WTC11 (cell line): ENCODE measurements around the gene MVP.

Experiments
- CREM ChIP-seq: sonication (generic); formaldehyde crosslinking; IDR thresholded peaks from 2 replicates; pipeline ENCODE4 v1.8.1; 2022; ENCODE audit warnings: mild to moderate bottlenecking, missing genetic modification reagents, moderate library complexity
- ETV6 ChIP-seq: sonication (generic); formaldehyde crosslinking; IDR thresholded peaks from 2 replicates; pipeline ENCODE4 v1.8.1; 2022; ENCODE audit warnings: mild to moderate bottlenecking, missing genetic modification reagents
- JUN ChIP-seq: sonication (generic); formaldehyde crosslinking; IDR thresholded peaks from 2 replicates; pipeline ENCODE4 v1.8.0; 2023; ENCODE audit warnings: mild to moderate bottlenecking, missing genetic modification reagents
- NR3C1 ChIP-seq: sonication (generic); formaldehyde crosslinking; conservative IDR thresholded peaks from 2 replicates; pipeline ENCODE4 v1.8.1; 2023; ENCODE audit warnings: low read depth, mild to moderate bottlenecking, missing genetic modification reagents
- OVOL2 ChIP-seq: fragments of 250-450 bp; sonication (Bioruptor Pico); IDR thresholded peaks from 2 replicates; pipeline ENCODE4 v1.9.0; 2021; ENCODE audit warnings: mild to moderate bottlenecking, borderline replicate concordance
- PRRX2 ChIP-seq: fragments of 250-450 bp; sonication (Bioruptor Pico); IDR thresholded peaks from 2 replicates; pipeline ENCODE4 v1.8.0; 2021; ENCODE audit warnings: mild to moderate bottlenecking
- TEAD4 ChIP-seq: sonication (generic); formaldehyde crosslinking; IDR thresholded peaks from 2 replicates; pipeline ENCODE4 v1.8.0; 2022; ENCODE audit warnings: mild to moderate bottlenecking, missing genetic modification reagents
- ZBTB21 ChIP-seq: sonication (generic); formaldehyde crosslinking; IDR thresholded peaks from 2 replicates; pipeline ENCODE4 v1.8.1; 2023; ENCODE audit warnings: mild to moderate bottlenecking, missing genetic modification reagents, borderline replicate concordance
- TF ChIP-seq, protein P1 (sequence below): sonication (generic); formaldehyde crosslinking; IDR thresholded peaks from 2 replicates; pipeline ENCODE4 v1.8.0; 2022; ENCODE audit warnings: mild to moderate bottlenecking, missing genetic modification reagents
- TF ChIP-seq, protein P2 (sequence below): fragments of 200-600 bp; IDR thresholded peaks from 2 replicates; pipeline ENCODE4 v1.8.0; 2022; ENCODE audit warnings: antibody characterized with exemption
- TF ChIP-seq, protein P3 (sequence below): sonication (generic); formaldehyde crosslinking; conservative IDR thresholded peaks from 2 replicates; pipeline ENCODE4 v1.8.1; 2022; ENCODE audit warnings: mild to moderate bottlenecking, missing genetic modification reagents

DNA sequence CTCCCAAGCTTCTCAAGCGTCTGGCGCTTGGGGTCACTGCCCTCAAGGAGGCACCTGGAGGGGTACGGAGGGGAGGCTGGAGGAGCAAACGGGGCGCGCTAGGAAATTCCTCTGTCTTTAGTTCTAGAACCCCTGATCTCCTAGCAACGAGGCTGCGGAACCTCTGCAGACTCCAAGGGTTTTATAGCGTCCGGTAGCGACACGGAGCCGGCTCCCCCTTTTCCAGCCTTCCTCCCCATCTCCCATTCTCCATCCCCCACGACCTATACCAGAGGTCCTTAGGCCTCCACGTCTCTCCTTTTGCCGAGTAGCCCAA, 43.4 kb downstream of the MVP start:
- TF ChIP-seq, protein P1, sequence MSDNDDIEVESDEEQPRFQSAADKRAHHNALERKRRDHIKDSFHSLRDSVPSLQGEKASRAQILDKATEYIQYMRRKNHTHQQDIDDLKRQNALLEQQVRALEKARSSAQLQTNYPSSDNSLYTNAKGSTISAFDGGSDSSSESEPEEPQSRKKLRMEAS (CRISPR knock-in tag), result peak; percentile 14
- TF ChIP-seq, protein P2, sequence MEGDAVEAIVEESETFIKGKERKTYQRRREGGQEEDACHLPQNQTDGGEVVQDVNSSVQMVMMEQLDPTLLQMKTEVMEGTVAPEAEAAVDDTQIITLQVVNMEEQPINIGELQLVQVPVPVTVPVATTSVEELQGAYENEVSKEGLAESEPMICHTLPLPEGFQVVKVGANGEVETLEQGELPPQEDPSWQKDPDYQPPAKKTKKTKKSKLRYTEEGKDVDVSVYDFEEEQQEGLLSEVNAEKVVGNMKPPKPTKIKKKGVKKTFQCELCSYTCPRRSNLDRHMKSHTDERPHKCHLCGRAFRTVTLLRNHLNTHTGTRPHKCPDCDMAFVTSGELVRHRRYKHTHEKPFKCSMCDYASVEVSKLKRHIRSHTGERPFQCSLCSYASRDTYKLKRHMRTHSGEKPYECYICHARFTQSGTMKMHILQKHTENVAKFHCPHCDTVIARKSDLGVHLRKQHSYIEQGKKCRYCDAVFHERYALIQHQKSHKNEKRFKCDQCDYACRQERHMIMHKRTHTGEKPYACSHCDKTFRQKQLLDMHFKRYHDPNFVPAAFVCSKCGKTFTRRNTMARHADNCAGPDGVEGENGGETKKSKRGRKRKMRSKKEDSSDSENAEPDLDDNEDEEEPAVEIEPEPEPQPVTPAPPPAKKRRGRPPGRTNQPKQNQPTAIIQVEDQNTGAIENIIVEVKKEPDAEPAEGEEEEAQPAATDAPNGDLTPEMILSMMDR, result no peak
- TF ChIP-seq NR3C1 (no peak), ETV6 (CRISPR knock-in tag) (no peak), TEAD4 (CRISPR knock-in tag) (no peak), ZBTB21 (no peak), CREM (no peak), PRRX2 (no peak), JUN (CRISPR knock-in tag) (no peak), OVOL2 (CRISPR knock-in tag) (no peak)
- TF ChIP-seq, protein P3, sequence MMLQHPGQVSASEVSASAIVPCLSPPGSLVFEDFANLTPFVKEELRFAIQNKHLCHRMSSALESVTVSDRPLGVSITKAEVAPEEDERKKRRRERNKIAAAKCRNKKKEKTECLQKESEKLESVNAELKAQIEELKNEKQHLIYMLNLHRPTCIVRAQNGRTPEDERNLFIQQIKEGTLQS (CRISPR knock-in tag), result no peak
